K562 (cell line): ENCODE data around the gene KCNQ4. TPM values are rescaled to one million over a fixed set of nuclear protein-coding genes. Genes with fewer than 3 reads are reported as not detected.

Source experiments
- ATAC-seq: fragments of 200-7000 bp; cut with Tn5 transposase; 3 replicates; pipeline ENCODE4 v1.9.1; 2020; ENCODE audit warnings: moderate library complexity
- BruUV-seq: library from RNA; stranded (reverse); fragments of 400-500 nt; replicated peaks from 2 replicates; lab custom pipeline; 2021; lab: Mats Ljungman, UMichigan
- CTCF ChIA-PET: fragments of 300-600 bp; formaldehyde crosslinking; extraction: SDS; loops from one replicate; lab custom pipeline; 2021; ENCODE audit warnings: low intra/inter-chr PET ratio; lab: Yijun Ruan, JAX
- POLR2A ChIA-PET: fragments of 300-600, 350-650 bp; sonication (Branson Sonifier 250); formaldehyde crosslinking; extraction: SDS; loops from one replicate; lab custom pipeline; 2021; ENCODE audit warnings: antibody characterized with exemption, inconsistent platforms; lab: Yijun Ruan, JAX
- DNase-seq, 4 experiments: peaks; one replicate each; pipeline versions ENCODE4 v3.0.0 to v3.0.0-alpha.2; 2011 to 2018; ENCODE audit warnings: low spot score in 3 of 4, mixed read lengths in 3 of 4; ENCODE audit errors: extremely low read depth in 1 of 4
- FAIRE-seq: peaks from 2 replicates; lab custom pipeline; 2011; peaks lifted over from hg19 to GRCh38; lab: Jason Lieb, UNC
- H2AFZ ChIP-seq: 2 replicates; pipeline ENCODE4 v1.6.0; 2011; ENCODE audit warnings: low read depth, low read length, control low read depth, inconsistent platforms
- H3K27ac ChIP-seq: fragments of 200-600 bp; 3 replicates; pipeline ENCODE4 v1.8.0; 2011; ENCODE audit warnings: low read depth, mild to moderate bottlenecking, control low read depth, inconsistent platforms, low read length, moderate library complexity, mixed read lengths; ENCODE audit errors: extremely low read depth
- H3K27me3 ChIP-seq, 2 experiments: fragments of 300-600 bp in 1 of 2; 2 replicates in 1 of 2; 3 replicates in 1 of 2; pipeline versions ENCODE4 v1.6.0 to v1.8.0; 2011; ENCODE audit warnings: inconsistent platforms in 2 of 2, low read length in 2 of 2, mild to moderate bottlenecking in 1 of 2, mixed read lengths in 1 of 2, moderate library complexity in 1 of 2; ENCODE audit not compliant: control insufficient read depth in 2 of 2, insufficient read depth in 2 of 2
- H3K36me3 ChIP-seq: fragments of 300-600 bp; 3 replicates; pipeline ENCODE4 v1.8.0; 2011; ENCODE audit warnings: mild to moderate bottlenecking, low read length, inconsistent platforms; ENCODE audit not compliant: control insufficient read depth, insufficient read depth
- H3K4me1 ChIP-seq, 2 experiments: fragments of 200-600 bp in 1 of 2; replicated peaks in 1 of 2; 2 replicates in 1 of 2; 3 replicates in 1 of 2; pipeline versions ENCODE4 v1.5.1 to v1.8.0; 2011; ENCODE audit warnings: inconsistent platforms in 2 of 2, low read length in 2 of 2, mild to moderate bottlenecking in 1 of 2, mixed read lengths in 1 of 2, moderate library complexity in 1 of 2; ENCODE audit not compliant: control insufficient read depth in 2 of 2, insufficient read depth in 2 of 2
- H3K4me2 ChIP-seq: 2 replicates; pipeline ENCODE4 v1.6.1; 2011; ENCODE audit warnings: low read length, control low read depth, inconsistent platforms, mixed read lengths; ENCODE audit not compliant: insufficient read depth
- H3K4me3 ChIP-seq: fragments of 200-600 bp; sonication (generic), shearing (Covaris generic); 2 replicates; pipeline ENCODE4 v1.5.1; 2016; ENCODE audit warnings: control low read depth, inconsistent platforms
- H3K79me2 ChIP-seq: fragments of 200-600 bp; 3 replicates; pipeline ENCODE4 v1.8.0; 2011; ENCODE audit warnings: low read length, inconsistent platforms; ENCODE audit not compliant: control insufficient read depth, insufficient read depth
- H3K9ac ChIP-seq, 2 experiments: 2 replicates each; pipeline versions ENCODE4 v1.6.0 to v1.6.1; 2011; ENCODE audit warnings: low read depth in 2 of 2, low read length in 2 of 2, control low read depth in 1 of 2, inconsistent platforms in 1 of 2, mild to moderate bottlenecking in 1 of 2, mixed read lengths in 1 of 2; ENCODE audit not compliant: insufficient read depth in 1 of 2
- H3K9me1 ChIP-seq: one replicate; pipeline ENCODE4 v1.6.0; 2011; ENCODE audit warnings: inconsistent platforms, mild to moderate bottlenecking, low read length, moderate library complexity; ENCODE audit not compliant: control insufficient read depth, insufficient read depth
- H3K9me3 ChIP-seq: replicated peaks from 2 replicates; pipeline ENCODE4 v1.5.1; 2011; ENCODE audit warnings: low read depth, low read length, inconsistent platforms; ENCODE audit not compliant: control insufficient read depth, insufficient read depth
- H4K20me1 ChIP-seq: replicated peaks from 2 replicates; pipeline ENCODE4 v1.6.1; 2011; ENCODE audit warnings: low read length, inconsistent platforms, mixed read lengths; ENCODE audit not compliant: control insufficient read depth, insufficient read depth
- HEY1 ChIP-seq: fragments of 250-450 bp; sonication (Bioruptor Pico); IDR thresholded peaks from 2 replicates; pipeline ENCODE4 v1.5.0; 2020; ENCODE audit warnings: mild to moderate bottlenecking, moderate library complexity, borderline replicate concordance
- HSF4 ChIP-seq: fragments of 250-450 bp; sonication (Bioruptor Pico); IDR thresholded peaks from 2 replicates; pipeline ENCODE4 v2.1.2; 2022; ENCODE audit warnings: mild to moderate bottlenecking, moderate library complexity, borderline replicate concordance
- KAT2B ChIP-seq: IDR thresholded peaks from one replicate; pipeline ENCODE4 v1.6.1; 2012; ENCODE audit warnings: low read depth, mild to moderate bottlenecking, control low read depth, inconsistent platforms, low read length, moderate library complexity
- KLF13 ChIP-seq: fragments of 450-650 bp; IDR thresholded peaks from 2 replicates; pipeline ENCODE4 v1.6.1; 2016; ENCODE audit warnings: missing genetic modification characterization, low read depth, mild to moderate bottlenecking, missing compliant biosample characterization, moderate library complexity, borderline replicate concordance
- L3MBTL2 ChIP-seq: fragments of 450-650 bp; IDR thresholded peaks from 2 replicates; pipeline ENCODE4 v1.6.1; 2016; ENCODE audit warnings: mild to moderate bottlenecking, moderate library complexity
- NR4A1 ChIP-seq, 2 experiments: fragments of 250-450 bp in 1 of 2; fragments of 450-650 bp in 1 of 2; sonication (Bioruptor Pico) in 1 of 2; IDR thresholded peaks; 2 replicates each; pipeline versions ENCODE4 v1.4.0 to v1.6.1; 2016 to 2020; ENCODE audit warnings: mild to moderate bottlenecking in 2 of 2, missing compliant biosample characterization in 1 of 2, missing genetic modification characterization in 1 of 2, moderate library complexity in 1 of 2
- RCOR1 ChIP-seq, 2 experiments: IDR thresholded peaks; 2 replicates each; pipeline ENCODE4 v1.6.1; 2012; ENCODE audit warnings: low read depth in 2 of 2, low read length in 2 of 2, borderline replicate concordance in 1 of 2, improper control_type of control experiment in 1 of 2
- SAP30 ChIP-seq: fragments of 200-600 bp; sonication (generic); IDR thresholded peaks from 2 replicates; pipeline ENCODE4 v1.6.1; 2012; ENCODE audit warnings: borderline replicate concordance, low read depth, mild to moderate bottlenecking, moderate library complexity, low read length, control low read depth, inconsistent platforms; ENCODE audit not compliant: insufficient read depth, poor library complexity, severe bottlenecking
- STAG1 ChIP-seq: sonication (generic); formaldehyde crosslinking; IDR thresholded peaks from 2 replicates; pipeline ENCODE4 v1.5.0; 2020; ENCODE audit warnings: missing genetic modification reagents, borderline replicate concordance
- TOE1 ChIP-seq, 2 experiments: fragments of 450-650 bp in 1 of 2; sonication (generic) in 1 of 2; formaldehyde crosslinking in 1 of 2; IDR thresholded peaks; 2 replicates each; pipeline versions ENCODE4 v1.7.1 to v1.8.0; 2016 to 2022; ENCODE audit warnings: borderline replicate concordance in 2 of 2, mild to moderate bottlenecking in 2 of 2, antibody characterized with exemption in 1 of 2, inconsistent platforms in 1 of 2, low read depth in 1 of 2, missing genetic modification reagents in 1 of 2, moderate library complexity in 1 of 2
- U2AF1 ChIP-seq: fragments of 200-400 bp; formaldehyde crosslinking; optimal IDR thresholded peaks from 2 replicates; pipeline ENCODE3; 2017; ENCODE audit warnings: mild to moderate bottlenecking, low read depth, low read length, moderate library complexity
- ZNF561 ChIP-seq: fragments of 450-650 bp; formaldehyde crosslinking; conservative IDR thresholded peaks from 2 replicates; pipeline ENCODE4 v1.4.0; 2020; ENCODE audit warnings: mild to moderate bottlenecking, moderate library complexity
- ZNF75A ChIP-seq: fragments of 450-650 bp; formaldehyde crosslinking; IDR thresholded peaks from 2 replicates; pipeline ENCODE4 v1.4.0; 2020; ENCODE audit warnings: mild to moderate bottlenecking
- WGBS: fragments of 100-300 bp; shearing (Covaris generic); methylation state at CpG from one replicate; pipeline ENCODE4 v1.1.6; 2016; ENCODE audit warnings: low coverage, mixed read lengths; ENCODE audit not compliant: insufficient coverage; ENCODE audit errors: missing lambda C conversion rate; 5-methylcytosine and 5-hydroxymethylcytosine counted together
- in situ Hi-C: fragments of 300-500 bp; cut with MboI; formaldehyde crosslinking; loops from 4 replicates; pipeline ENCODE4 v1.15.0; 2018; ENCODE audit warnings: inconsistent platforms, mixed read lengths
- intact Hi-C: fragments of 100-400 bp; cut with micrococcal nuclease; formaldehyde crosslinking; loops from 2 replicates; pipeline ENCODE4 v1.14.2; 2022
- polyA plus RNA-seq, 8 experiments: library from polyadenylated mRNA; depleted of rRNA in 4 of 8; stranded (reverse) in 5 of 8; unstranded in 3 of 8; fragments of >200 nt; fragmentation: Nextera tagmentation in 2 of 8; fragmentation: Illumina TruSeq in 1 of 8; extraction: Ambion mirVana in 2 of 8; extraction: Trizol in 1 of 8; gene quantifications; 2 replicates each; pipeline versions ENCODE4 v1.2.1 to v1.2.3, GENCODE V29; 2011 to 2014; ENCODE audit warnings: inconsistent platforms in 1 of 8, missing spikeins in 1 of 8
- total RNA-seq, 7 experiments: library from RNA; depleted of rRNA in 6 of 7; stranded (reverse); fragments of >200 nt in 6 of 7; fragmentation: Illumina TruSeq in 2 of 7; extraction: Trizol in 2 of 7; gene quantifications; 2 replicates each; pipeline versions ENCODE4 v1.2.1 to v1.2.3, GENCODE V29; 2011 to 2021; ENCODE audit warnings: low replicate concordance in 1 of 7
- TF ChIP-seq, protein P1 (sequence below), 2 experiments: fragments of 450-650 bp; IDR thresholded peaks; 2 replicates each; pipeline ENCODE4 v1.6.1; 2018; ENCODE audit warnings: mild to moderate bottlenecking in 2 of 2, low read depth in 1 of 2; ENCODE audit not compliant: partially characterized antibody in 2 of 2

KCNQ4 gene
- total and polyA plus RNA-seq, 9 of the 15 experiments (the other 6 are each of a cell fraction or from before 2014, with no cell fraction given) = 0.07 to 4.1 (median 0.79) TPM

DNA sequence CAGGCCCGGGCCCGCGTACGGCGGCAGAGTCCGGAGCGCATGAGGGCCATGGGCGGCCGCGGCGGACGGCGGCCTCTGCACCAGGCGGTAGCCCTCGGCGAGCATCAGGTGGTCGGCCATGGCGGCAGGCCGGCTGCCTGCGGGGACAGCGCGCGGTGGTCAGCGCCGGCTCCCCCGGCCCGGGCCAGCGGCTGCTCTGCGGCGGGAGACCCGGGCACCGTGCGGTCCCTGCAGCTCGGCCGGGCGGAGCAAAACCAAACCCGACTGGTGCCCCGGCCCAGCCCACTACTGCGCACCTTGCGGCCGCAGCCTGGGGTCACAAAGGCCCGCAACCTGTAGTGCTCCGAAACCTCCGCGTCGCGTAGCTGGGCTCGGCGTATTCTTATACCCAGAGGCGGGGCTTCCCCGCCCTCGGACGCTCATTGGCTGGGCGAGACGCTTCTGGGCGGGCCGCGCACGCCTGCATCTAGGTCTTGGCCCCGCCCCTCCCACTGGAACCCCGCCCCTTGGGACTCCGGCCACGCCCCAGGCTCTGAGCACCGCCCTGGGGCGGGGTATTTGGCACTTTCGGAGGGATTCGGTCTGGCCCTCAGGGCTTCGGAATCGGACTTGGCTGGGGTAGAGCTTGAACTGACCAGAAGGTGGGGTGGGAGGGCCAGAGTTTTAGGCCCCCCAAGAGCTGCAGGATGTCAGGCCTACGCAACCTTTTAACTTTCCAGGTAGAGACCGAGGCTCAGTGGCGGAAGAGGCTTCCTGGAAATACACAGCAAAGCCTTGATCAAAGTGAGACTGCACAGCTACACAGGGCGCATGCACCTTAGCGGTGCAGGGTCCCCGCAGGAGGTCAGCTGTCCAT lies 78.6 kb downstream of the KCNQ4 start, which contains the start of gene CITED4:
CITED4 (minus strand) TSS at position 356 of the 856 bp plus-strand sequence; CDS start at position 120, 236 bp downstream.
- H3K4me3 ChIP-seq = peak within 1 kb of the TSS; percentile 45
- no TSS peak for BruUV-seq
- peak; percentile 98 for FAIRE-seq
- TF ChIP-seq HSF4 (CRISPR knock-in tag) = no peak
- TF ChIP-seq, protein P1, sequence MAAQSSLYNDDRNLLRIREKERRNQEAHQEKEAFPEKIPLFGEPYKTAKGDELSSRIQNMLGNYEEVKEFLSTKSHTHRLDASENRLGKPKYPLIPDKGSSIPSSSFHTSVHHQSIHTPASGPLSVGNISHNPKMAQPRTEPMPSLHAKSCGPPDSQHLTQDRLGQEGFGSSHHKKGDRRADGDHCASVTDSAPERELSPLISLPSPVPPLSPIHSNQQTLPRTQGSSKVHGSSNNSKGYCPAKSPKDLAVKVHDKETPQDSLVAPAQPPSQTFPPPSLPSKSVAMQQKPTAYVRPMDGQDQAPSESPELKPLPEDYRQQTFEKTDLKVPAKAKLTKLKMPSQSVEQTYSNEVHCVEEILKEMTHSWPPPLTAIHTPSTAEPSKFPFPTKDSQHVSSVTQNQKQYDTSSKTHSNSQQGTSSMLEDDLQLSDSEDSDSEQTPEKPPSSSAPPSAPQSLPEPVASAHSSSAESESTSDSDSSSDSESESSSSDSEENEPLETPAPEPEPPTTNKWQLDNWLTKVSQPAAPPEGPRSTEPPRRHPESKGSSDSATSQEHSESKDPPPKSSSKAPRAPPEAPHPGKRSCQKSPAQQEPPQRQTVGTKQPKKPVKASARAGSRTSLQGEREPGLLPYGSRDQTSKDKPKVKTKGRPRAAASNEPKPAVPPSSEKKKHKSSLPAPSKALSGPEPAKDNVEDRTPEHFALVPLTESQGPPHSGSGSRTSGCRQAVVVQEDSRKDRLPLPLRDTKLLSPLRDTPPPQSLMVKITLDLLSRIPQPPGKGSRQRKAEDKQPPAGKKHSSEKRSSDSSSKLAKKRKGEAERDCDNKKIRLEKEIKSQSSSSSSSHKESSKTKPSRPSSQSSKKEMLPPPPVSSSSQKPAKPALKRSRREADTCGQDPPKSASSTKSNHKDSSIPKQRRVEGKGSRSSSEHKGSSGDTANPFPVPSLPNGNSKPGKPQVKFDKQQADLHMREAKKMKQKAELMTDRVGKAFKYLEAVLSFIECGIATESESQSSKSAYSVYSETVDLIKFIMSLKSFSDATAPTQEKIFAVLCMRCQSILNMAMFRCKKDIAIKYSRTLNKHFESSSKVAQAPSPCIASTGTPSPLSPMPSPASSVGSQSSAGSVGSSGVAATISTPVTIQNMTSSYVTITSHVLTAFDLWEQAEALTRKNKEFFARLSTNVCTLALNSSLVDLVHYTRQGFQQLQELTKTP (IDR thresholded peaks at IDR 0.05; ENCODE audit: low read depth in 1 of 2, partially characterized antibody in 2 of 2) = no peak
- peak; percentile 72; the same call in 1 of the 2 replicates for TF ChIP-seq L3MBTL2
- no peak for TF ChIP-seq ZNF75A (CRISPR knock-in tag)
- TF ChIP-seq STAG1 = no peak
- 0 out of 4 replicates have a peak, but pooled peaks of 1 of the 2 experiments have one; percentile 13 for TF ChIP-seq RCOR1 (IDR thresholded peaks at IDR 0.05; ENCODE audit: borderline replicate concordance in 1 of 2, low read depth in 2 of 2, low read length in 2 of 2)
- 0 out of 2 replicates have a peak, but pooled peaks have one; percentile 42 for TF ChIP-seq KLF13
- TF ChIP-seq KAT2B = no peak
- TF ChIP-seq U2AF1 = no peak
- no peak for TF ChIP-seq ZNF561
- peak; percentile 58; the same call in 1 of the 2 replicates for TF ChIP-seq TOE1 (IDR thresholded peaks at IDR 0.05; ENCODE audit: borderline replicate concordance)
- no peak for TF ChIP-seq TOE1 (CRISPR knock-in tag; IDR thresholded peaks at IDR 0.05; ENCODE audit: borderline replicate concordance, low read depth)
- no peak for TF ChIP-seq NR4A1 (CRISPR knock-in tag; IDR thresholded peaks at IDR 0.05)
- TF ChIP-seq NR4A1 (tag; IDR thresholded peaks at IDR 0.05) = peak; percentile 92
- no peak for TF ChIP-seq HEY1 (CRISPR knock-in tag)
- TF ChIP-seq SAP30 = peak; percentile 44

More for the DNA sequence above, 78.6 kb downstream of the KCNQ4 start, which contains the start of gene CITED4:
- Histone ChIP-seq H3K79me2 (no peaks in the 10 kb centered on the region), H3K9ac (peak within 1 kb of the TSS; percentile 16 to 90), H3K36me3 (no peaks in the 10 kb centered on the region), H3K27me3 (peaks cover 0 to 2% of the 10 kb centered on the region in 2 experiments; a peak in 1 of 5 replicates), H3K9me3 (no peaks in the 10 kb centered on the region), H2AFZ (peak within 1 kb of the TSS; percentile 85), H3K4me2 (peak within 1 kb of the TSS; percentile 80), H3K27ac (peak within 1 kb of the TSS; percentile 52), H3K9me1 (no peaks in the 10 kb centered on the region), H3K4me1 (peaks cover 32 to 58% of the 10 kb centered on the region in 2 experiments), H4K20me1 (no peaks in the 10 kb centered on the region)
- ATAC-seq (peak; percentile 95), DNase-seq (peak; percentile 97 to 99 (median 99))
- CTCF ChIA-PET = interaction anchor here (1.3 to 2.4 kb wide), 4 partner anchors 86 to 92 kb away, joined by 3 to 19 read pairs (median 12); no protein-coding TSS in a partner anchor
- in situ Hi-C loops = no loop called here
- POLR2A ChIA-PET = interaction anchor here (0.6 to 1.4 kb wide), 22 partner anchors 9 to 261 kb away, joined by 3 to 22 read pairs (median 4); partner anchors contain the start of gene CTPS1
- WGBS = 5% methylated on average over 62 of the region's 75 CpGs
- intact Hi-C loops = loop anchor here (1.0 to 5.0 kb wide), 3 partner anchors 55 to 140 kb away; no protein-coding TSS in a partner anchor
